Activated CD4-positive, alpha-beta T cell treated with anti-CD3 and anti-CD28 coated beads, Interleukin-2, amount 50 U/mL, for 24 hours (primary cell): ENCODE results near the gene ZNF524.
"Not testable (repeated sequence)": the region's sequence is repeated elsewhere in the genome, so short reads cannot be mapped to it uniquely, and the experiment has no call there.

Source experiments
- DNase-seq, 2 donors: peaks; one replicate each; pipeline ENCODE4 v3.0.0-alpha.2; 2020; ENCODE audit warnings: low read depth in 1 of 2, low spot score in 1 of 2

ZNF524 gene

GRCh38 chr19:55581145-55581822 is 18.8 kb upstream of the ZNF524 start:
- DNase-seq = no peak

- DNase-seq = no peak
These were observed 18.3 kb upstream of the ZNF524 start for GRCh38 chr19:55581823-55582223.

GRCh38 chr19:55582284-55582683 is 17.8 kb upstream of the ZNF524 start:
- not testable (repeated sequence) for DNase-seq

GRCh38 chr19:55583897-55584296 is 16.2 kb upstream of the ZNF524 start:
- not testable (repeated sequence) for DNase-seq

- no peak for DNase-seq
These were observed 15.2 kb upstream of the ZNF524 start for GRCh38 chr19:55584871-55585270.

GRCh38 chr19:55585658-55586339 is 14.3 kb upstream of the ZNF524 start:
- peak in 1 of 2 donors; percentile 31 for DNase-seq

- peak; percentile 77 to 92 for DNase-seq
These were observed 13.0 kb upstream of the ZNF524 start for GRCh38 chr19:55586976-55587668.

GRCh38 chr19:55588738-55589137 is 11.3 kb upstream of the ZNF524 start:
- no peak for DNase-seq

- no peak for DNase-seq
These were observed 10.0 kb upstream of the ZNF524 start for GRCh38 chr19:55590109-55590508.

- no peak for DNase-seq
These were observed 9.5 kb upstream of the ZNF524 start for GRCh38 chr19:55590617-55591016.

- DNase-seq = no peak
These were observed 8.5 kb upstream of the ZNF524 start for GRCh38 chr19:55591555-55591954.

- no peak for DNase-seq
These were observed 7.5 kb upstream of the ZNF524 start for GRCh38 chr19:55592391-55593090.

GRCh38 chr19:55593096-55593772 is 6.9 kb upstream of the ZNF524 start:
- no peak for DNase-seq

GRCh38 chr19:55594996-55595545 is 5.0 kb upstream of the ZNF524 start:
- DNase-seq = no peak

GRCh38 chr19:55596304-55596703 is 3.8 kb upstream of the ZNF524 start:
- DNase-seq = no peak

GRCh38 chr19:55597501-55597921 is 2.6 kb upstream of the ZNF524 start:
- DNase-seq = no peak

GRCh38 chr19:55598034-55598433 is 2.1 kb upstream of the ZNF524 start:
- no peak for DNase-seq

GRCh38 chr19:55598719-55599467 is 1.2 kb upstream of the ZNF524 start:
- peak; percentile 91 to 96 for DNase-seq

GRCh38 chr19:55599468-55599841 is 633 bp upstream of the ZNF524 start, which contains the start of gene FIZ1:
Gene FIZ1, minus strand, starts transcription at chr19:55599517. Its CDS starts 1,652 bp downstream, at chr19:55597865.
- peak; percentile 93 to 97 for DNase-seq

GRCh38 chr19:55600662-55601028 is 557 bp downstream of the ZNF524 start:
- no peak for DNase-seq
